ENCODE measurements around the gene PIWIL4. TPM values are rescaled to one million over a fixed set of nuclear protein-coding genes. Genes with fewer than 3 reads are reported as not detected.
"Not testable (repeated sequence)": the region's sequence is repeated elsewhere in the genome, so short reads cannot be mapped to it uniquely, and the experiment has no call there.

PIWIL4 gene
- total RNA-seq, 2 experiments from 2014 or later = 0.12 to 0.19 TPM

- H3K4me1 Mint-ChIP-seq (ENCODE audit: low read depth); DNase-seq; H3K9me3 Mint-ChIP-seq; intact Hi-C loops (cut with micrococcal nuclease); H3K27ac Mint-ChIP-seq; H3K27me3 Mint-ChIP-seq (ENCODE audit: low read depth); CTCF ChIA-PET; H3K4me3 Mint-ChIP-seq; H3K36me3 Mint-ChIP-seq (ENCODE audit: low read depth): not testable (repeated sequence)
Observed at GRCh38 chr11:94555752-94556329, 11.3 kb upstream of the PIWIL4 start.

- Mint-ChIP-seq H3K4me1 (ENCODE audit: low read depth) (no peaks in the 10 kb centered on the region), H3K9me3 (no peaks in the 10 kb centered on the region), H3K27me3 (ENCODE audit: low read depth) (no peaks in the 10 kb centered on the region), H3K27ac (no peak overlapping the region), H3K36me3 (ENCODE audit: low read depth) (no peaks in the 10 kb centered on the region), H3K4me3 (no peak overlapping the region)
- no peak for DNase-seq
- CTCF ChIA-PET = no interaction called here
- intact Hi-C loops (cut with micrococcal nuclease) = no loop called here
Observed at GRCh38 chr11:94557421-94557820, 9.7 kb upstream of the PIWIL4 start.

- intact Hi-C loops (cut with micrococcal nuclease) = no loop called here
- H3K36me3 Mint-ChIP-seq (ENCODE audit: low read depth) = no peaks in the 10 kb centered on the region
- no peak overlapping the region for H3K27ac Mint-ChIP-seq
- no peak overlapping the region for H3K4me3 Mint-ChIP-seq
- no peaks in the 10 kb centered on the region for H3K9me3 Mint-ChIP-seq
- CTCF ChIA-PET = no interaction called here
- DNase-seq = no peak
- no peaks in the 10 kb centered on the region for H3K27me3 Mint-ChIP-seq (ENCODE audit: low read depth)
- H3K4me1 Mint-ChIP-seq (ENCODE audit: low read depth) = no peaks in the 10 kb centered on the region
Observed at GRCh38 chr11:94557992-94558391, 9.2 kb upstream of the PIWIL4 start.

GRCh38 chr11:94558468-94558867, 8.7 kb upstream of the PIWIL4 start:
- DNase-seq = no peak
- intact Hi-C loops (cut with micrococcal nuclease) = no loop called here
- Mint-ChIP-seq H3K4me3 (no peak overlapping the region), H3K27ac (no peak overlapping the region), H3K36me3 (ENCODE audit: low read depth) (no peaks in the 10 kb centered on the region), H3K4me1 (ENCODE audit: low read depth) (no peaks in the 10 kb centered on the region), H3K9me3 (no peaks in the 10 kb centered on the region), H3K27me3 (ENCODE audit: low read depth) (no peaks in the 10 kb centered on the region)
- CTCF ChIA-PET = no interaction called here

GRCh38 chr11:94558932-94559331, 8.2 kb upstream of the PIWIL4 start:
- Mint-ChIP-seq H3K9me3 (no peaks in the 10 kb centered on the region), H3K27ac (no peak overlapping the region), H3K4me1 (ENCODE audit: low read depth) (no peaks in the 10 kb centered on the region), H3K4me3 (no peak overlapping the region), H3K36me3 (ENCODE audit: low read depth) (no peaks in the 10 kb centered on the region), H3K27me3 (ENCODE audit: low read depth) (no peaks in the 10 kb centered on the region)
- DNase-seq = no peak
- intact Hi-C loops (cut with micrococcal nuclease) = no loop called here
- CTCF ChIA-PET = no interaction called here

- Mint-ChIP-seq H3K9me3 (no peaks in the 10 kb centered on the region), H3K36me3 (ENCODE audit: low read depth) (no peaks in the 10 kb centered on the region), H3K27ac (no peak overlapping the region), H3K4me3 (no peak overlapping the region), H3K27me3 (ENCODE audit: low read depth) (no peaks in the 10 kb centered on the region), H3K4me1 (ENCODE audit: low read depth) (no peaks in the 10 kb centered on the region)
- no peak for DNase-seq
- CTCF ChIA-PET = no interaction called here
- intact Hi-C loops (cut with micrococcal nuclease) = no loop called here
Observed at GRCh38 chr11:94559361-94559760, 7.8 kb upstream of the PIWIL4 start.

GRCh38 chr11:94560834-94561233, 6.3 kb upstream of the PIWIL4 start:
- Mint-ChIP-seq H3K27me3 (ENCODE audit: low read depth) (no peaks in the 10 kb centered on the region), H3K27ac (no peak overlapping the region), H3K4me1 (ENCODE audit: low read depth) (no peaks in the 10 kb centered on the region), H3K36me3 (ENCODE audit: low read depth) (no peaks in the 10 kb centered on the region), H3K9me3 (no peaks in the 10 kb centered on the region), H3K4me3 (no peak overlapping the region)
- intact Hi-C loops (cut with micrococcal nuclease) = no loop called here
- CTCF ChIA-PET = no interaction called here
- DNase-seq = no peak

GRCh38 chr11:94563176-94563847, 3.9 kb upstream of the PIWIL4 start:
- CTCF ChIA-PET = no interaction called here
- no peak overlapping the region for H3K4me3 Mint-ChIP-seq
- H3K27ac Mint-ChIP-seq = no peak overlapping the region
- no peak for DNase-seq
- no peaks in the 10 kb centered on the region for H3K27me3 Mint-ChIP-seq (ENCODE audit: low read depth)
- H3K4me1 Mint-ChIP-seq (ENCODE audit: low read depth) = no peaks in the 10 kb centered on the region
- no peaks in the 10 kb centered on the region for H3K9me3 Mint-ChIP-seq
- intact Hi-C loops (cut with micrococcal nuclease) = no loop called here
- H3K36me3 Mint-ChIP-seq (ENCODE audit: low read depth) = no peaks in the 10 kb centered on the region

- H3K27ac Mint-ChIP-seq = no peak overlapping the region
- no peaks in the 10 kb centered on the region for H3K27me3 Mint-ChIP-seq (ENCODE audit: low read depth)
- intact Hi-C loops (cut with micrococcal nuclease) = no loop called here
- DNase-seq = no peak
- no peaks in the 10 kb centered on the region for H3K36me3 Mint-ChIP-seq (ENCODE audit: low read depth)
- no peak overlapping the region for H3K4me3 Mint-ChIP-seq
- no peaks in the 10 kb centered on the region for H3K4me1 Mint-ChIP-seq (ENCODE audit: low read depth)
- H3K9me3 Mint-ChIP-seq = no peaks in the 10 kb centered on the region
- CTCF ChIA-PET = no interaction called here
Observed at GRCh38 chr11:94563848-94564467, 3.2 kb upstream of the PIWIL4 start.

- no peak for DNase-seq
- H3K36me3 Mint-ChIP-seq (ENCODE audit: low read depth) = no peaks in the 10 kb centered on the region
- no peak overlapping the region for H3K27ac Mint-ChIP-seq
- no peak overlapping the region for H3K4me3 Mint-ChIP-seq
- CTCF ChIA-PET = no interaction called here
- H3K27me3 Mint-ChIP-seq (ENCODE audit: low read depth) = no peaks in the 10 kb centered on the region
- no peaks in the 10 kb centered on the region for H3K9me3 Mint-ChIP-seq
- intact Hi-C loops (cut with micrococcal nuclease) = no loop called here
- no peaks in the 10 kb centered on the region for H3K4me1 Mint-ChIP-seq (ENCODE audit: low read depth)
Observed at GRCh38 chr11:94568200-94568599, 1.0 kb downstream of the PIWIL4 start.

- Mint-ChIP-seq H3K4me1 (ENCODE audit: low read depth) (no peaks in the 10 kb centered on the region), H3K36me3 (ENCODE audit: low read depth) (no peaks in the 10 kb centered on the region), H3K4me3 (no peak overlapping the region), H3K27ac (no peak overlapping the region), H3K27me3 (ENCODE audit: low read depth) (no peaks in the 10 kb centered on the region), H3K9me3 (no peaks in the 10 kb centered on the region)
- CTCF ChIA-PET = no interaction called here
- intact Hi-C loops (cut with micrococcal nuclease) = no loop called here
- DNase-seq = no peak
Observed at GRCh38 chr11:94568717-94569116, 1.5 kb downstream of the PIWIL4 start.

GRCh38 chr11:94572975-94573374, 5.8 kb downstream of the PIWIL4 start:
- H3K4me1 Mint-ChIP-seq (ENCODE audit: low read depth); H3K27ac Mint-ChIP-seq; H3K9me3 Mint-ChIP-seq; H3K4me3 Mint-ChIP-seq; H3K27me3 Mint-ChIP-seq (ENCODE audit: low read depth); H3K36me3 Mint-ChIP-seq (ENCODE audit: low read depth); DNase-seq; intact Hi-C loops (cut with micrococcal nuclease); CTCF ChIA-PET: not testable (repeated sequence)

GRCh38 chr11:94574193-94574961, 7.2 kb downstream of the PIWIL4 start:
- no peak for DNase-seq
- no peak overlapping the region for H3K4me3 Mint-ChIP-seq
- no peaks in the 10 kb centered on the region for H3K27me3 Mint-ChIP-seq (ENCODE audit: low read depth)
- intact Hi-C loops (cut with micrococcal nuclease) = no loop called here
- no peaks in the 10 kb centered on the region for H3K36me3 Mint-ChIP-seq (ENCODE audit: low read depth)
- H3K9me3 Mint-ChIP-seq = no peaks in the 10 kb centered on the region
- CTCF ChIA-PET = no interaction called here
- no peak overlapping the region for H3K27ac Mint-ChIP-seq
- no peaks in the 10 kb centered on the region for H3K4me1 Mint-ChIP-seq (ENCODE audit: low read depth)

Data from activated naive CD4-positive, alpha-beta T cell treated with anti-CD3 and anti-CD28 coated beads for 36 hours (primary cell).